Karpas-422 (cell line): ENCODE results near the gene IL15RA. TPM values are rescaled to one million over a fixed set of nuclear protein-coding genes. Genes with fewer than 3 reads are reported as not detected.
"Not testable (repeated sequence)": the region's sequence is repeated elsewhere in the genome, so short reads cannot be mapped to it uniquely, and the experiment has no call there.

ENCODE experiments used
- DNase-seq: peaks from one replicate; pipeline ENCODE4 v3.0.0-alpha.2; 2015
- H2AFZ ChIP-seq: fragments of 200-600 bp; sonication (generic); 2 replicates; pipeline ENCODE4 v1.6.1; 2014; ENCODE audit warnings: antibody characterized with exemption, low read length, mixed read lengths
- H3K27ac ChIP-seq: fragments of 200-600 bp; sonication (generic); 2 replicates; pipeline ENCODE4 v1.5.1; 2014; ENCODE audit warnings: mild to moderate bottlenecking, low read length, moderate library complexity
- H3K27me3 ChIP-seq: fragments of 200-600 bp; sonication (generic); 2 replicates; pipeline ENCODE4 v1.6.1; 2014; ENCODE audit warnings: low read length, mixed read lengths
- H3K36me3 ChIP-seq: fragments of 200-600 bp; sonication (generic); 2 replicates; pipeline ENCODE4 v1.6.1; 2014; ENCODE audit warnings: low read length, mixed read lengths; ENCODE audit not compliant: insufficient read depth
- H3K4me1 ChIP-seq: fragments of 200-600 bp; sonication (generic); 2 replicates; pipeline ENCODE4 v1.6.1; 2014; ENCODE audit warnings: mild to moderate bottlenecking, low read length, mixed read lengths
- H3K4me2 ChIP-seq: fragments of 200-600 bp; sonication (generic); 2 replicates; pipeline ENCODE4 v1.6.1; 2014; ENCODE audit warnings: low read length, low read depth, mild to moderate bottlenecking; ENCODE audit not compliant: poor library complexity, severe bottlenecking
- H3K4me3 ChIP-seq: fragments of 200-600 bp; sonication (generic); 2 replicates; pipeline ENCODE4 v1.5.1; 2014; ENCODE audit warnings: mild to moderate bottlenecking, antibody characterized with exemption, low read length, mixed read lengths
- H3K79me2 ChIP-seq: fragments of 200-600 bp; sonication (generic); 2 replicates; pipeline ENCODE4 v1.6.1; 2014; ENCODE audit warnings: mild to moderate bottlenecking, low read length, mixed read lengths
- H3K9ac ChIP-seq: fragments of 200-600 bp; sonication (generic); 2 replicates; pipeline ENCODE4 v1.6.0; 2014; ENCODE audit warnings: low read length
- H3K9me2 ChIP-seq: fragments of 200-600 bp; sonication (generic), shearing (Covaris generic); replicated peaks from 2 replicates; pipeline ENCODE4 v1.6.0; 2014; ENCODE audit warnings: mild to moderate bottlenecking, low read length, moderate library complexity; ENCODE audit not compliant: insufficient read depth
- H3K9me3 ChIP-seq: fragments of 300-700, 200-600 bp; sonication (generic); 2 replicates; pipeline ENCODE4 v1.6.1; 2014; ENCODE audit warnings: low read length, mixed read lengths
- H4K20me1 ChIP-seq: fragments of 200-600 bp; sonication (generic); 2 replicates; pipeline ENCODE4 v1.6.1; 2014; ENCODE audit warnings: mild to moderate bottlenecking, antibody characterized with exemption, low read length, low read depth; ENCODE audit not compliant: insufficient read depth
- total RNA-seq: library from RNA; depleted of rRNA; stranded (reverse); fragments of >200 nt; shearing (Covaris generic); gene quantifications from 2 replicates; pipeline ENCODE4 v1.2.3, GENCODE V29; 2014; ENCODE audit warnings: low replicate concordance

The IL15RA gene
- total RNA-seq, 1 experiment from 2014 or later, result not detected

DNA sequence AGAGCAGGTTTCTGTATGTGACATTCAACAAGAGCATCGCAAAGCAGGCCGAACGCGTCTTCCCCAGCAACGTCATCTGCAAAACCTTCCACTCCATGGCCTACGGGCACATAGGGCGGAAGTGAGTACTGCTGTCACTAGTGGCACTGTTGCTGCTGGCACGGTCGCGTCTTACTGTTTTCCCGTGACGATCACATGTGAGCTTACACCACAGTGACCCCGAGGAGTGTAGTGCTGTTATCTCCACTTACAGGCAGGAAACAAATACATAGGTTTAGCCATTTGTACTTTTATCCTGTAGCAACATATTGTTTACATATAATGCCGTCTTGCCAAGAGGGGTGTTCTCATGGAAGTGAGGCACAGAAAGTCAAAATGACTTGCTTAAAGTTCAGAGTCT, 61.9 kb downstream of the IL15RA start:
- Histone ChIP-seq H3K9ac (no peak overlapping the region), H3K27me3 (no peaks in the 10 kb centered on the region), H2AFZ (no peak overlapping the region), H3K27ac (no peak overlapping the region), H4K20me1 (no peaks in the 10 kb centered on the region), H3K36me3 (peaks cover 55% of the 10 kb centered on the region; the same call in 1 of the 2 replicates), H3K4me3 (no peak overlapping the region), H3K9me2 (no peaks in the 10 kb centered on the region), H3K4me2 (no peak overlapping the region), H3K9me3 (no peaks in the 10 kb centered on the region), H3K79me2 (no peaks in the 10 kb centered on the region), H3K4me1 (no peaks in the 10 kb centered on the region)
- no peak for DNase-seq

GRCh38 chr10:5913736-5914135, 63.6 kb downstream of the IL15RA start:
- Histone ChIP-seq H3K9me3 (no peaks in the 10 kb centered on the region), H3K36me3 (peaks cover 51% of the 10 kb centered on the region; the same call in 1 of the 2 replicates), H3K9me2 (no peaks in the 10 kb centered on the region), H4K20me1 (no peaks in the 10 kb centered on the region), H3K9ac (no peak overlapping the region), H3K4me1 (no peaks in the 10 kb centered on the region), H2AFZ (no peak overlapping the region), H3K27me3 (no peaks in the 10 kb centered on the region), H3K79me2 (no peaks in the 10 kb centered on the region), H3K4me2 (no peak overlapping the region), H3K27ac (no peak overlapping the region), H3K4me3 (no peak overlapping the region)
- no peak for DNase-seq

GRCh38 chr10:5911670-5912069, 65.7 kb downstream of the IL15RA start:
- Histone ChIP-seq H3K9me3 (no peaks in the 10 kb centered on the region), H3K4me2 (no peak overlapping the region), H3K79me2 (peaks cover 4% of the 10 kb centered on the region), H2AFZ (no peak overlapping the region), H3K9ac (no peak overlapping the region), H3K36me3 (peaks cover 37% of the 10 kb centered on the region; the same call in 1 of the 2 replicates), H3K27me3 (no peaks in the 10 kb centered on the region), H3K9me2 (no peaks in the 10 kb centered on the region), H3K4me1 (no peaks in the 10 kb centered on the region), H4K20me1 (no peaks in the 10 kb centered on the region), H3K27ac (no peak overlapping the region), H3K4me3 (no peak overlapping the region)
- DNase-seq, result no peak

- Histone ChIP-seq H4K20me1 (no peaks in the 10 kb centered on the region), H3K4me3 (no peak overlapping the region), H2AFZ (no peak overlapping the region), H3K9ac (no peak overlapping the region), H3K9me3 (no peaks in the 10 kb centered on the region), H3K4me1 (no peaks in the 10 kb centered on the region), H3K36me3 (peaks cover 39% of the 10 kb centered on the region), H3K27ac (no peak overlapping the region), H3K9me2 (no peaks in the 10 kb centered on the region), H3K4me2 (no peak overlapping the region), H3K79me2 (peaks cover 9% of the 10 kb centered on the region), H3K27me3 (no peaks in the 10 kb centered on the region)
- DNase-seq, result no peak
These were observed 66.8 kb downstream of the IL15RA start for GRCh38 chr10:5910323-5911100.

GRCh38 chr10:5908676-5909075, 68.7 kb downstream of the IL15RA start:
- not testable (repeated sequence) for H3K9me3 ChIP-seq, H3K27ac ChIP-seq, H4K20me1 ChIP-seq, H3K9me2 ChIP-seq, DNase-seq, H2AFZ ChIP-seq, H3K4me2 ChIP-seq, H3K9ac ChIP-seq, H3K4me1 ChIP-seq, H3K4me3 ChIP-seq, H3K27me3 ChIP-seq
- Histone ChIP-seq H3K36me3 (peaks cover 21% of the 10 kb centered on the region), H3K79me2 (peaks cover 13% of the 10 kb centered on the region)

GRCh38 chr10:5906651-5907050, 70.7 kb downstream of the IL15RA start:
- no peaks in the 10 kb centered on the region for H4K20me1 ChIP-seq
- no peaks in the 10 kb centered on the region for H3K9me2 ChIP-seq
- no peak overlapping the region for H3K4me3 ChIP-seq
- no peak overlapping the region for H3K9ac ChIP-seq
- H2AFZ ChIP-seq, result no peak overlapping the region
- no peak for DNase-seq
- H3K9me3 ChIP-seq, result no peaks in the 10 kb centered on the region
- H3K27ac ChIP-seq, result no peak overlapping the region
- peaks cover 21% of the 10 kb centered on the region for H3K36me3 ChIP-seq
- no peak overlapping the region for H3K4me2 ChIP-seq
- peaks cover 26% of the 10 kb centered on the region for H3K79me2 ChIP-seq
- H3K4me1 ChIP-seq, result no peaks in the 10 kb centered on the region
- no peaks in the 10 kb centered on the region for H3K27me3 ChIP-seq

DNA sequence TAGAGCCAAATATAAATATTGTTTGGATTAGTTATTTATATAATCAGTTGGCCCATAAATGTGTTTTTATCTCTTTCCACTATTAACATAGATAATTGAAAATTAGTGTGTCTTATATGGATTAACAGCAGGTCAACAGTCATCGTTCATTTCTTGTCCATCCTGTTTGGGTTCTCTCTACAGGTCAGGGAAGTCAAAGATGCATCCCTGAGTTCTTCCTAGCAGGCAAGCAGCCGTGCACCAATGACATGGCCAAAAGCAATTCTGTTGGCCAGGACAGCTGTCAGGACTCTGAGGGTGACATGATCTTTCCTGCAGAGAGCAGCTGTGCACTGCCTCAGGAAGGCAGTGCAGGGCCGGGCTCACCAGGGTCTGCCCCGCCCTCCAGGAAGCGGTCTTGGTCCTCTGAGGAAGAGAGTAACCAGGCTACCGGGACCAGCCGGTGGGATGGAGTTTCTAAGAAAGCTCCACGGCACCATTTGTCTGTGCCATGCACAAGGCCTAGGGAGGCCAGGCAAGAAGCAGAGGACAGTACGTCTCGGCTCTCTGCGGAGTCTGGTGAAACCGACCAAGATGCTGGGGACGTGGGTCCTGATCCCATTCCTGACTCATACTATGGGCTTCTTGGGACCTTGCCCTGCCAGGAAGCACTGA, 71.4 kb downstream of the IL15RA start:
- Histone ChIP-seq H3K36me3 (peaks cover 15% of the 10 kb centered on the region), H4K20me1 (no peaks in the 10 kb centered on the region), H3K4me1 (no peaks in the 10 kb centered on the region), H3K9me2 (no peaks in the 10 kb centered on the region), H3K9ac (no peak overlapping the region), H3K79me2 (peaks cover 28% of the 10 kb centered on the region), H3K27me3 (no peaks in the 10 kb centered on the region), H3K4me2 (no peak overlapping the region), H3K9me3 (no peaks in the 10 kb centered on the region), H3K4me3 (no peak overlapping the region), H3K27ac (no peak overlapping the region), H2AFZ (no peak overlapping the region)
- DNase-seq, result no peak

GRCh38 chr10:5904227-5904626, 73.1 kb downstream of the IL15RA start:
- peaks cover 43% of the 10 kb centered on the region for H3K79me2 ChIP-seq
- no peak overlapping the region for H3K4me3 ChIP-seq
- H3K36me3 ChIP-seq, result peaks cover 14% of the 10 kb centered on the region
- no peak overlapping the region for H3K9ac ChIP-seq
- no peaks in the 10 kb centered on the region for H3K4me1 ChIP-seq
- H3K4me2 ChIP-seq, result no peak overlapping the region
- no peak overlapping the region for H3K27ac ChIP-seq
- no peaks in the 10 kb centered on the region for H3K9me2 ChIP-seq
- H4K20me1 ChIP-seq, result no peaks in the 10 kb centered on the region
- no peak overlapping the region for H2AFZ ChIP-seq
- no peaks in the 10 kb centered on the region for H3K27me3 ChIP-seq
- DNase-seq, result no peak
- H3K9me3 ChIP-seq, result no peaks in the 10 kb centered on the region
